Measurements from ENCODE around the gene MAP2K3. TPM values are rescaled to one million over a fixed set of nuclear protein-coding genes. Genes with fewer than 3 reads are reported as not detected.
A peak's percentile ranks its signal among the peaks of the same experiment; 100 is the strongest.

The MAP2K3 gene
- total and polyA plus RNA-seq, 2 of the 8 experiments (the other 6 are each of a cell fraction or from before 2014, with no cell fraction given), result 16.9 to 33.5 TPM

DNA sequence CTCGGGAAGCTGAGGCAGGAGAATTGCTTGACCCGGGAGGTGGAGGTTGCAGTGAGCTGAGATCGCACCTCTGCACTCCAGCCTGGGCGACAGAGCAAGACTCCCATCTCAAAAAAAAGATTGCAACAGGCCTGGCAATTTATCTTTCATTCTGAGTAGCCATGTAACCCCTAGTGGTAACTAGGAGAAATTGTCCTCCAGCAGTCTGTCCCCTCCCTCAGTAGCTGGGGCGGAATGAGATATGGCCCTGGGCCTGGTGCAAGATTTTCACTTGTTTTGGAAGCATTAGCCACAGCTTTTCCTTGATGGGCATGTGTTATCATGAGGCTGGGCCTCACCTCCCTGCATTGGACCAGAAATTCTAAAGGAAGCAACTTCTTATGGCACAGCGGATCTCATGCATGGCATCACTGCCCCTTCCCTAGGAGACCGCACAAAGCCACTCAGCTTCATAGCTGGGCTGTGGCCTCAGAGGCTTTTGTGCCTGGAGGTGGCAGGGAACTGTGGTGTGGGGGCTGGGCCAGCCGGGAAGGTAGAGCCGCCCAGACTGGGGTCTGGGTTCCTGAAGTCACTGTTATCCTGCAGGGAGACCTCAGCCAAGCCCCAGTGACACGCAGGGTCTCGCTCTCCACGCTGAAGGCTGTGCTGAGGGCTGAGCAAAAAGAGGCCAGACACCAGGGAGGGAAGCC lies 44.7 kb upstream of the MAP2K3 start:
- peak overlapping the region; percentile 45; the same call in 1 of the 2 replicates for H2BK12ac ChIP-seq (ENCODE audit: low read depth, low read length)
- peak overlapping the region; percentile 12 to 29; a peak in 2 of 4 replicates for H3K4me2 ChIP-seq (ENCODE audit: insufficient read depth in 1 of 2, low read depth in 2 of 2, low read length in 2 of 2)
- H3K14ac ChIP-seq (ENCODE audit: insufficient read length), result no peak overlapping the region
- H2BK5ac ChIP-seq (ENCODE audit: low read depth, low read length), result peak overlapping the region; percentile 78; the same call in 1 of the 2 replicates
- peak overlapping the region; percentile 17 for H3K4ac ChIP-seq (replicated peaks; ENCODE audit: insufficient read length, low read depth, low read length)
- H3K56ac ChIP-seq (replicated peaks; ENCODE audit: insufficient read length, low read depth, low read length), result no peak overlapping the region
- no peak overlapping the region for H3K4me3 ChIP-seq (ENCODE audit: extremely low read depth in 1 of 4, insufficient read depth in 2 of 4, low read depth in 3 of 4, low read length in 4 of 4)
- H4K8ac ChIP-seq (ENCODE audit: extremely low read depth, insufficient read depth, low read length), result peak overlapping the region; percentile 69
- H2AFZ ChIP-seq (ENCODE audit: low read length), result no peak overlapping the region
- H2BK20ac ChIP-seq (ENCODE audit: low read length), result peak overlapping the region; percentile 9; the same call in 1 of the 2 replicates
- 0 out of 7 replicates have a peak overlapping the region, but pooled peaks of 1 of the 4 experiments have one; percentile 1 for H3K9ac ChIP-seq (replicated peaks in 1 of 4; ENCODE audit: extremely low read depth in 1 of 4, low read depth in 3 of 4, low read length in 3 of 4)
- 76% methylated on average over 12 of the region's 12 CpGs; no CpG with 5 or more reads in 1 of the 2 experiments for WGBS, 2 experiments (ENCODE audit: extremely low coverage in 1 of 2, insufficient coverage in 1 of 2, insufficient read length in 1 of 2, insufficient replicate concordance in 2 of 2, low coverage in 1 of 2, low lambda C conversion rate in 2 of 2, missing lambda C conversion rate in 1 of 2)
- H3K79me2 ChIP-seq (ENCODE audit: control insufficient read depth in 1 of 2, insufficient read depth in 2 of 2, low read length in 2 of 2), result no peaks in the 10 kb centered on the region
- no peak for FAIRE-seq
- H3K36me3 ChIP-seq (ENCODE audit: control insufficient read depth in 2 of 4, insufficient read depth in 4 of 4, low read length in 3 of 4), result no peaks in the 10 kb centered on the region
- peak overlapping the region; percentile 8; the same call in 1 of the 2 replicates for H3K27ac ChIP-seq (ENCODE audit: low read depth, low read length)
- no peak overlapping the region for H3K23ac ChIP-seq (ENCODE audit: insufficient read length)
- 0 out of 2 replicates have a peak overlapping the region, but pooled peaks have one; percentile 29 for H2AK5ac ChIP-seq (ENCODE audit: low read depth, low read length)
- peak overlapping the region; percentile 90 for H3K18ac ChIP-seq (ENCODE audit: extremely low read depth, low read length)
- H3K4me1 ChIP-seq (replicated peaks in 1 of 4; ENCODE audit: control insufficient read depth in 3 of 4, insufficient read depth in 4 of 4, low read length in 3 of 4), result peaks cover 3 to 18% (median 11%) of the 10 kb centered on the region in 4 experiments
- DNase-seq (ENCODE audit: low read depth in 1 of 2, low spot score in 2 of 2), result peak in 1 of 2 experiments; percentile 57
- H4K20me1 ChIP-seq (replicated peaks in 1 of 2; ENCODE audit: control insufficient read depth in 1 of 2, insufficient read depth in 2 of 2, low read length in 2 of 2), result peaks cover 0 to 4% of the 10 kb centered on the region in 2 experiments
- POLR2A ChIA-PET (ENCODE audit: partially characterized antibody), result interaction anchor here (0.6 to 2.7 kb wide), 10 partner anchors 9 to 197 kb away, joined by 3 to 9 read pairs (median 4); partner anchors contain the start of genes DHRS7B, TMEM11 and USP22
- CTCF ChIA-PET (ENCODE audit: partially characterized antibody), result interaction anchor here (0.7 to 6.0 kb wide), 27 partner anchors 8 to 128 kb away, joined by 3 to 42 read pairs (median 4); no protein-coding TSS in a partner anchor
- H3K9me3 ChIP-seq (ENCODE audit: insufficient read depth in 2 of 2, low read depth in 1 of 2, low read length in 1 of 2), result no peaks in the 10 kb centered on the region
- H2BK120ac ChIP-seq (replicated peaks; ENCODE audit: low read depth, low read length), result no peak overlapping the region
- H3K23me2 ChIP-seq (ENCODE audit: low read depth, low read length), result peaks cover 9% of the 10 kb centered on the region; the same call in 1 of the 2 replicates
- no peaks in the 10 kb centered on the region for H3K27me3 ChIP-seq (replicated peaks in 1 of 4; ENCODE audit: control insufficient read depth in 3 of 4, extremely low read depth in 1 of 4, insufficient read depth in 3 of 4, low read length in 3 of 4)
- H4K91ac ChIP-seq (replicated peaks; ENCODE audit: insufficient read length, low read length), result peak overlapping the region; percentile 78
- no peaks in the 10 kb centered on the region; the same call in 1 of the 2 replicates for H3K79me1 ChIP-seq (ENCODE audit: low read depth, low read length)
- peak overlapping the region; percentile 13 for H4K5ac ChIP-seq (ENCODE audit: insufficient read length, low read depth, low read length)
- 0 out of 2 replicates have a peak overlapping the region, but pooled peaks have one; percentile 19 for H2BK15ac ChIP-seq (ENCODE audit: low read length)
- peak; percentile 37 to 49 for TF ChIP-seq RAD21 (IDR thresholded peaks at IDR 0.05 in 1 of 2, conservative IDR thresholded peaks at IDR 0.05 in 1 of 2; ENCODE audit: low read depth in 2 of 2, low read length in 2 of 2)
- 0 out of 2 replicates have a peak, but pooled peaks have one; percentile 9 for TF ChIP-seq POLR2AphosphoS5 (IDR thresholded peaks at IDR 0.05; ENCODE audit: low read depth, low read length)
- TF ChIP-seq CHD1 (IDR thresholded peaks at IDR 0.05; ENCODE audit: low read depth, low read length), result no peak
- TF ChIP-seq, protein P1, sequence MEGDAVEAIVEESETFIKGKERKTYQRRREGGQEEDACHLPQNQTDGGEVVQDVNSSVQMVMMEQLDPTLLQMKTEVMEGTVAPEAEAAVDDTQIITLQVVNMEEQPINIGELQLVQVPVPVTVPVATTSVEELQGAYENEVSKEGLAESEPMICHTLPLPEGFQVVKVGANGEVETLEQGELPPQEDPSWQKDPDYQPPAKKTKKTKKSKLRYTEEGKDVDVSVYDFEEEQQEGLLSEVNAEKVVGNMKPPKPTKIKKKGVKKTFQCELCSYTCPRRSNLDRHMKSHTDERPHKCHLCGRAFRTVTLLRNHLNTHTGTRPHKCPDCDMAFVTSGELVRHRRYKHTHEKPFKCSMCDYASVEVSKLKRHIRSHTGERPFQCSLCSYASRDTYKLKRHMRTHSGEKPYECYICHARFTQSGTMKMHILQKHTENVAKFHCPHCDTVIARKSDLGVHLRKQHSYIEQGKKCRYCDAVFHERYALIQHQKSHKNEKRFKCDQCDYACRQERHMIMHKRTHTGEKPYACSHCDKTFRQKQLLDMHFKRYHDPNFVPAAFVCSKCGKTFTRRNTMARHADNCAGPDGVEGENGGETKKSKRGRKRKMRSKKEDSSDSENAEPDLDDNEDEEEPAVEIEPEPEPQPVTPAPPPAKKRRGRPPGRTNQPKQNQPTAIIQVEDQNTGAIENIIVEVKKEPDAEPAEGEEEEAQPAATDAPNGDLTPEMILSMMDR (IDR thresholded peaks at IDR 0.05; ENCODE audit: control extremely low read depth in 1 of 3, insufficient read depth in 1 of 3, low read depth in 1 of 3, low read length in 3 of 3), result peak; percentile 31 to 63 (median 38)
- no peak for TF ChIP-seq KDM4A (IDR thresholded peaks at IDR 0.05; ENCODE audit: low read depth, low read length, severe bottlenecking)
- TF ChIP-seq CEBPB (IDR thresholded peaks at IDR 0.05; ENCODE audit: low read depth, low read length), result peak; percentile 23; the same call in 1 of the 2 replicates
- TF ChIP-seq ASH2L (IDR thresholded peaks at IDR 0.05; ENCODE audit: low read length), result peak; percentile 54
- no peak for TF ChIP-seq SIN3A (conservative IDR thresholded peaks at IDR 0.05 in 1 of 2, IDR thresholded peaks at IDR 0.05 in 1 of 2; ENCODE audit: low read depth in 1 of 2, low read length in 2 of 2)
